ENCODE results near the gene ANKFY1.

DNA sequence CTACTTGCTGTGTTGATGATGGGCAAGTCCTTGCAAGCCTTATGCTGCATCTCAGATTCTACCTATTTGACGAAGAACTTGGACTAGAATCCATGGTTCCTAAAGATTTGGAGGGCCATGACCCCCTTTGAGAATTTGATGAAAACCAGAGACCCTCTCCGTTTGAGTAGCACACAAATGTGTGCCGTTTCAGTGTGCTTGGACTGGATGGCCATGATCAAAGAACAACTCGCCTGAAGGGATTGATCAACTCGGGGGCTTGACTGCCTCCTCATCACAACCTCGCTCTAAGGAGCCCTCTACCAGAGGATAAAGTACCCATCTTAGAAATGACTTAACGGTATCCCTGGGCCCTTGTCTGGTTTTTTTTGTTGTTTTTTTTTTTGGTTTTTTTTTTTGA is 2.8 kb upstream of the ANKFY1 start:
- TF ChIP-seq, protein P1, sequence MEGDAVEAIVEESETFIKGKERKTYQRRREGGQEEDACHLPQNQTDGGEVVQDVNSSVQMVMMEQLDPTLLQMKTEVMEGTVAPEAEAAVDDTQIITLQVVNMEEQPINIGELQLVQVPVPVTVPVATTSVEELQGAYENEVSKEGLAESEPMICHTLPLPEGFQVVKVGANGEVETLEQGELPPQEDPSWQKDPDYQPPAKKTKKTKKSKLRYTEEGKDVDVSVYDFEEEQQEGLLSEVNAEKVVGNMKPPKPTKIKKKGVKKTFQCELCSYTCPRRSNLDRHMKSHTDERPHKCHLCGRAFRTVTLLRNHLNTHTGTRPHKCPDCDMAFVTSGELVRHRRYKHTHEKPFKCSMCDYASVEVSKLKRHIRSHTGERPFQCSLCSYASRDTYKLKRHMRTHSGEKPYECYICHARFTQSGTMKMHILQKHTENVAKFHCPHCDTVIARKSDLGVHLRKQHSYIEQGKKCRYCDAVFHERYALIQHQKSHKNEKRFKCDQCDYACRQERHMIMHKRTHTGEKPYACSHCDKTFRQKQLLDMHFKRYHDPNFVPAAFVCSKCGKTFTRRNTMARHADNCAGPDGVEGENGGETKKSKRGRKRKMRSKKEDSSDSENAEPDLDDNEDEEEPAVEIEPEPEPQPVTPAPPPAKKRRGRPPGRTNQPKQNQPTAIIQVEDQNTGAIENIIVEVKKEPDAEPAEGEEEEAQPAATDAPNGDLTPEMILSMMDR (conservative IDR thresholded peaks at IDR 0.05; ENCODE audit: low read depth, low read length) = no peak
- no peak for TF ChIP-seq EZH2 (IDR thresholded peaks at IDR 0.05; ENCODE audit: borderline replicate concordance, low read depth, low read length, poor library complexity, severe bottlenecking)

Data from A673 (cell line).